Stimulated activated CD8-positive, alpha-beta memory T cell treated with anti-CD3 and anti-CD28 coated beads, Interleukin-12 subunit alpha, Interleukin-12 subunit beta, amount 100 ng/mL, for 4 hours (primary cell): ENCODE results near the gene CYB5A.

Source experiments
- DNase-seq: peaks from one replicate; pipeline ENCODE4 v3.0.0-alpha.2; 2020; ENCODE audit warnings: low read depth

CYB5A gene

DNA sequence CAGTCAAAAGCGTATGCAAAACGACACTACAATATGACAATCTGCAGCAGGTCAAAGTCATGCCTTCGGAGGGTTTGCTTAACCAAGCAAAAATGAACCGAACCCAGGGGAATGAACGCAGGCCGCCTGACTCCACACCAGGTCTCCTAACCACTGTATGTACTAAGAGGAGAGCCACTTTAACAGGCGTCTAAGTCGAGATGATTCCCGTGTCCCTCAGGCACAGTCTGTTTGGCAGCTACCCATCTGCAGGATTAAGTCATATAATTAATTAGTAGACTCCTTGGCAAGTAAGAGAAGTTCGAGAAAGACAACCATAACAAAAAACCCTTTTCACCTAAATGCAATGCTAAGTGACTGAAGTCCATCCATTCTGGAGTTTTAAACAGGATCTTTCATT, 15.2 kb downstream of the CYB5A start:
- no peak for DNase-seq

DNA sequence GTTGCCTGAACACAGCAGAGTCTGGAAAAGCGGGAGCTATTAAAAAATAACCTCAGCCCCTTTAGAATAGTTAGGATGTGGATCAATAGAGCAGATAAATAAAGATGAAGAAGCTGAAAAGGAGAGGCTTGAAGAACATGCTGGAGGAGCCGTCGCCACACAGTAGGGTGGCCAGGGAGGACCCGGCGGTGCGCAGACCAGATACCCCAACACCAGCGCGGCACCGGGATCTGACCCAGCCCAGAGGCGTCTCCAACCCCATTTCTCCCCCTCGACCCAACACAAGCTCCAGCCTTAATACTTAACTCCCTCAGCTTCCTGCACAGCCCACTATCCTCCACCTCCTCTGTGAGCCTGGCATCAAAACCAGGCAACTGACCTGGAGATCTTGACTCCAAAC, 16.0 kb downstream of the CYB5A start:
- DNase-seq = no peak

DNA sequence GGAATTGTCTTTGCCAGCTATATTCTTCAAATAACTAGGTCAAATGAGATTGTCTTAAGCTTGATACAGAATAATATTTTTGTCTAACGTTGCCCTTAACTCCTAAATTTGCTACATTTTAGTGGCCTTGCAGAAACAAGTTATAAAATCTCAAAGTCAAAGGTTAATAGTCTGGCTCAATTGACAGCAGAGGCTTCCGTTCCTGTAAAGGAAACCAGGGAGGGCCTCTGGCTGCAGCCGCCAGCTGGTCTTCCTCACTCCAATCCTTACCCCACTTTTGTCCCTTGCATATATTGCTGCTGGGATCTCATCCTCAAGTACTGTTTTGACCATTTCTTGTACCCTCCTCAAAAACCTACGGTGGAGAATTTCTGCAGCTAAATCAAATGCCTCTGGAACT, 17.1 kb downstream of the CYB5A start:
- DNase-seq = no peak

DNA sequence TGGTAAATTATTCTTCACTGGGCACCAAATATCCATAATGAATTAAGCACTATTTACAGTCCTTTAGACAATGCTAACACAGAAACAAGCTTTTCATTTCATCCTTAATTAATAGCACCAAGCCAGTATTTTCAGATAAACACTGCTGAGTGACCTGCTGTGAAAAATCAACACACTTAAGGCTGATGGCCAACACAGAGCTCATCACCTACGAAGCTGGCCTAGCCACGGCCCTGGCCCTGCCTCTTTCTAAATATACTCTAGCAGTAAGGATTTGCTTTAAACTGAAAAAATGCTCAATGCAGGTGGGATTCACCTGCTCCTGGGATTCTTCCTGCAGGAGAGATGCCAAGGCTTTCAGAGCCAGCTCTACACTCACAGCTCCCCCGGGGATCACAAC, 18.4 kb downstream of the CYB5A start:
- no peak for DNase-seq

DNA sequence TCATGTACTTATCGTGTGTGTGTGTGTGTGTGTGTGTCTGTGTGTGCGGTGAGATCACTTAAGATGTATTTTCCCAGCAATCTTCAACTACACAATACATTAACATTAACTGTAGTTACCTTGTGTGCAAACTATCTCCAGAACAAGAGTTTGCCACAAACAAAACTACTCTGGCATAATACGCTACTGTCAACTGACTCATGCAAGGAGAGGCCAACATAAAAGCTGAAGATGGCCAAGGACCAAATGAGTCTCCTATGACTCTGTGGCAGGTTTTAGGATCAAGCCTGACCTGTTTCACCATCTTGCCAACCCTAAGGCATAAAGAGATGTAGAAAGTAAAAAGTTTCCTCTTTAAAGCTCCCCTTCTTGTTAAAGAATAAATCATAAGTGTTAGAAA, 20.1 kb downstream of the CYB5A start:
- no peak for DNase-seq

DNA sequence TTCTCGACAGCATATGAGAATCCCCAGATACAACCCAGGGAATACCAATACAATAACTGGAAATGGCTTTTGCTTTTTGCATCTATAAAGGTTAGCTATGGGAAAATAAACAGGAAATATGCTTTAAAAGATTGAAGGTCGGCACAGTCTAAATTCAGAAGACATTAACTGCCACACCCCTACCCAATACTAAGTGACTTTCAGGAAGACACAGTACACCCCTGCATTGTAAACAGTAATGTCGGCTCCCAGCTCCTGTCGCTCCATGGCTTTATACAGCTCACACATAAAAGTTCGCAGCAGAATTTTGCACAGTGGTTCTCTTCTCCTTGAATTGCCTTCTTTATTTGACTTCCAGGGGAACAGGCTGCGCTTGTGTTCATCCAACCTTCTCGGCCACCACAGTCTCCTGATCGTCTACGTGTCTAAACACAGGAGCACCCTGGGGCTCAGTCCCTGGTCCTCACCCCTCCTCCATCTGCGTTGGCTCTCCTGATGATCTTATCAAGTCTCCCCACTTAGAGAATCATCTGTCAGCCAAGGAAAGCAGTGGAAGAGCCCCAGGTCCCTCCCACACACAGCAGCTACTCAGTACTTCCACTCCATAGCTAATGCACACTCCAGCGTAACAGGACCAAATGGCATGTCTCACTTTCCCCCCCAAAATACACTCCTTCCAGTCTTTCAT, 22.7 kb downstream of the CYB5A start:
- DNase-seq = no peak

DNA sequence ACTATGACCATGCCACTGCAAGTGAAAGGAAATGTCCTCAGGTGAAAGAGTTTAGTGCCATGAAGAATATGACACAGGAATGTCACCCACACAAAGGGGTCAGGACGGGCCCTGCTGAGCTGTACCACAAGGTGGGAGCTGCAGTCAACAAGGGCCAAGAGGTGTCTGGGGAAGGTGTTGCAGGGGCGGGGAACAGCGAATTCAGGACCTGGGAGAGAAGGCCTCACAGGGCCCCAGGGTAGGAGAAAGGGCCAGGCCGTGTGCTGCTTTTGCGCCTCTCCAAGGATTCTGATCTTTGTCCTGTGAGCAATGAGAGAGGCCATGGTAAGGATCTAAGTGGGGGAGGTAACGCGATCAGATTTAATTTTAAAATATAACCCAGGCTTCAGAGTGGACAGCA, 23.6 kb downstream of the CYB5A start:
- DNase-seq = no peak

DNA sequence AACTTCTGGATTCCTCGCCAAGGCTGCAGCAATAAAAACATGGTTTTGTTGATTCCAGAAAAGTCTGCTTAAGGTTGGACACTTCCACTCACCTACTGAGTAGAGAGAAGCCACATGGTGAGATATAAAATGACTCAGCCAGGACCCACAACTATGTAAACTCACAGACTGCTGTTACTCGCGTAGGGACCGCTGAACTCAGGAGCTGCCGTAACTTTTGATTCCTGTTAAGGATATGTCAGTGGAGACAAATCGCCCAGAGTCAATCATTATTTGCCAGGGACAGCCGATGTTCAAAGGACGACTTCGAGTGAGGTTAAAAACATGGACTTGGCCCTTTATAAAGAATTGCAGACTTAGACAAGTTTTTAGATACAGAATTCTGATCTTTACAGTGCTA, 25.6 kb downstream of the CYB5A start:
- no peak for DNase-seq

DNA sequence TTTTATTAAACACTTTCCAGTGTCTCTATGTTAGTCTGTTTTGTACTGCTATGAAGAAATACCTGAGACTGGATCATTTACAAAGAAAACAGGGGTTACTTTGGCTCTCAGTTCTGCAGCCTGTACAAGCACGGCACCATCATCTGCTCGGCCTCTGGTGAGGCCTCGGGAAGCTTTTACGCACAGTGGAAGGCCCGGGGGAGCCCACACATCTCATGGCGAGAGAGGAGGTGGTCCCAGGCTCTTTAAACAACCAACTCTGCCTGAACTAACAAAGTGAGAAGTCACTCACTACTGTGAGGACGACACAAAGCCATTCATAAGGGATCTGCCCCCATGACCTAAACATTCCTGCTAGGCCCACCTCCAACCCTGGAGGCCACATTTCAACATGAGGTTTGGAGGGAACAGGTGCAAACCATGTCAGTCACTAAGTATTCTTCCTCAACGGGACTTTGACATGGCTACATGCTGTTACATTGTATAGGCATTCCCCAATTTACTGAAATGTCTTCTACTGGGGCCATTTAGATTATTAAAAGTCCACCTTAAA, 26.1 kb downstream of the CYB5A start:
- no peak for DNase-seq

DNA sequence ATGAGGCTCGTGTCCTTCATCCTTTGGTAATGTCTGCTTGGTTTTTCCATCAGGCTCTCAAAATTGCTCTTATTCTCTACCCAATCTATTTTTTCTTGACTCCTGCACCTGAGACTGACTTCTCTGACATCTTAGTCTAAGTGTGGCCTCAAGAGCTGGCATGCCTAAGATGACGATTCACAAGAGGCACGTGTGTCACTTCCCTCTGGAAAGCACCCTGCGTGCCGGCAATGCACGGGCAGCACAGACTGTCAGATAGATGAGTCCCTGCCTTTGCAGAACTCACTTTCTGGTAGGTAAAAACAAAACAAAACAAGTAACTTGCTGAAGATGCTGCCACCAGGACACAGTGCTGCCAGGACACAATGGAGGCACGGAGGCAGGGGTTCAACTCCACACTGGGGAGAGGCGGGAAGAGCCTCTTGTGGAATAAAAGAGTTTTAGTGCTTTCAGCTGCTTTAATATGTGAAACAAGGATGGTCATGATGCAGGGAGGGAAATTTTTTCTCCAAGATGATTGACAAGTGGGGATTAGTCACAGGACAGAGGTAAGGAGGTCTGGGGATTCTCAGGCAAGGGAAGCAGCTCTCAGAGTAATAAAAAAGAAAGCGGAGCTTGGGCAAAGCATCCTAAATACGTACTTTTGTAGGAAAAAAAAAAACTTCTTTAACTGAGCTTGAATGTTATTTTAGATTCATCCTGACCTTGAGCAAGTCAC, 27.3 kb downstream of the CYB5A start:
- DNase-seq = no peak

DNA sequence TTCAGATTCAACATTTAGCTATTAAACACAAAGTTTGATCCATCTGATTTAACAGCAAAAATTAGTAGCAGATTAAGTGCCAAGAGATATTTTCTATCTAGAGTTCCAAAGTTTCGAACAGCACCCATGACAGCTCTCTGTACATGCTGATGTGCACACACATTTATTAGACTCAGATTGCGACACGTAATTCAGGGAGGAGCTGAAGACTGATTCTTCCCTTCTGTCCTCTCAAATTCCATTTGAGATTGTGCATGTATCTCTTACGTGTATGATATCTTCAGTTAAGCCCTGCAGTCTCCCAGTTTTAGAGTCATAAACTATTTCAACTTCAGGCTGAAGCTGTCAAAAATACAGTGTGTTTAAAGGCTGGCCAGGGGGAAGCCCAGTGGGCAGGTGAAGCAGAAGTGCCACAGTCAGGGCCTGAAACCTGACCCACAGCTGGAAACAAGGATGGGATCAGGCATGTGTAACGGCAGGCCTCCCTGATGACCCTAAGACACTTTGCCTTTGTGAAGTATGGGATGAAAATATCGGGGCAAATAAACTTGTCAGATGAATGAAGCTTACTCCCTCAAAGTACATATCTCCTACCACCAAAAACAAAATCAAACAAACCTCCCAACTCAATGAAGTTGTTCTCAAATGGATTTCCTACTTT, 30.6 kb downstream of the CYB5A start:
- DNase-seq = no peak

DNA sequence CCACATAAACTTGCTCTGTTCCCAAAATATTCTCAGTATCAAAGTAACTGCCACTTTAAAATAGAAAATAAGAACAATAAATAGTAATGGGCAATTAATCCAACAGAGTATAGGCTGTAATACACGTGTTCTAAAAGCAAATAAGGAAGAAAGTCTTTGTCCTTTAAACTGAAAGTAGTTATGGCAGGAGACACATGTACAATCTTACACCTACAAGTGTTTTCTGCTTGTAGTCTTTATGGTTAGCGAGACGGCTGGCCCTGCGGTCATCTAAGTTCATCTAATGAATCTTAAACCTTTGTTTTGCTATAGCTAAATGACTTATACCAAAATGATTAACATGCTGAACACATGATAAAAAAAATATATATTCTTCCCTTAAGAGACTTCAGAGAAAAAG, 32.4 kb downstream of the CYB5A start:
- DNase-seq = no peak

DNA sequence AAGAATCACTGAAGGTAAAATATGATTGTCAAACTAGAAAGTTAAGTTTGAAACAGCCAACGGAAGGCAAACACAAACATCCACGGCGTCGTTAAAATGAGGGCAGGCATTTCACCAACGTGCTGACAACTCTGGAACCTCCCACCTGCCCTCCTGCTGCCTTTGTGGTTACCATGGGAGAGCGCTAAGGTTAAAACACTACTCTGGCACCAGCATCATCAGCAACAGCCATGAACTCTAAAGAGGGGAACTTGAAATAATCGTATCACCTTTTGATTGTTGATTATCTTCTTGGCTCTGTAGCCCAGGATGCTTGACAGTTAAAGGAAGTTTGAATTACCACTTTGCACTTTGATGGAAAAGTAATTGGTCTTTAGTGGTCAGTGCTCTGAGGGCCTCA, 34.7 kb downstream of the CYB5A start:
- DNase-seq = no peak

DNA sequence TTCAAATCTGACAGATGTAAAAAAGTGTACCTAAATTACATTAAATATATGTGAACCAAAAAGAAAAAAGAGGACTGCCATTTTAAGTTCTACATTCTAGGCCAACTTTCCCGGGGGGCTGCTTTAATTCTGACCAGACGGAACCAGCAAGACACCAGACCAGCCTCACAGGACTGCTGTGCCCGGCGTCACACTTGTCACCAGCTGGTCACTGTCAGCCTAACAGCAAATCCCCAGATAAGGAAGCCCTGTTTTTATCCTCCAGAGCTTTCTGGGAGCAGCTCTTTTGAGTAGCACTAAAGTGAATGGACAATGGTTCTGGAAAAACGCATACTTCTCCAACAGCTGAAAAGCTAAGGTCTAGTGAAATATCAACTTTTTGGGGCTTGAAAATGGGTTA, 35.6 kb downstream of the CYB5A start:
- DNase-seq = no peak

DNA sequence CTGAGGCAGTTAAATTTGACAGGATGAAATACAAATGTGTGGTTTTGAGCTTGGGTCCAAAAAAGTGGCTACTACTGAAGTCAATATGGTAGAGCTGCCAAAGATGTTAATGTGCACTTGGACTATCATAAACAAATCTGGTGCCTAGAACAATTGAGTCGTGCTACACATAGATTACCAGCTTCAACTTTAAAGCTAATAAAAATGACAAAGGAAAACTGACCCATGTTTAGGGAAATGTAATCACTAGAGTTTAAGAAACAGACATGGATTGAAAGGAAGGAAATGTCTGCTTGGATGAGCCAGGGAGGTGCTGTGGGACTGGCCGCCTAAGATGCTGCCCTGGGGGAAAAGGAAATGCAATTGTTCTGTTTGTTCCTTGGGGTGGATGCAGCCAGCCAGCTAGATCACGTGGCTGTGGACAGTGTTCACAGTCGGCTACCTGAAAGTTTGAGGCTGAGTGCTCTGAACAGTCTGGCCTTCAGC, 36.6 kb downstream of the CYB5A start:
- DNase-seq = no peak

DNA sequence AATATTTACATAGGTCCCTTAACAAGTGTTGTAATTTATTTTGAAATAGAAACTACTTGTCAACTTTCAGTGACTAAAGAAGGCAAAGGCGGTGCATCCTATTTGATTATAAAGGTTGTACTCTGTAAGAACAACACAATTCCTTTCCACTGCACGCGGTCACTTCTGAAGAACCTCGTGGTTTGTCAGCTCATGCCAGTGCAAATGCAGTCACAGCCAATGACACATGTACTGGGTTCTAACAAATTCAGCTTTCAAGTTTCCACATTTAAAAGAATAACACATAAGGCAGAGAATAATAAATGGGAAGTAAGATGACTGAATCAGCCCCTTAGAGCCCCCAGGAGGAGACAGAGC, 39.7 kb downstream of the CYB5A start:
- no peak for DNase-seq

DNA sequence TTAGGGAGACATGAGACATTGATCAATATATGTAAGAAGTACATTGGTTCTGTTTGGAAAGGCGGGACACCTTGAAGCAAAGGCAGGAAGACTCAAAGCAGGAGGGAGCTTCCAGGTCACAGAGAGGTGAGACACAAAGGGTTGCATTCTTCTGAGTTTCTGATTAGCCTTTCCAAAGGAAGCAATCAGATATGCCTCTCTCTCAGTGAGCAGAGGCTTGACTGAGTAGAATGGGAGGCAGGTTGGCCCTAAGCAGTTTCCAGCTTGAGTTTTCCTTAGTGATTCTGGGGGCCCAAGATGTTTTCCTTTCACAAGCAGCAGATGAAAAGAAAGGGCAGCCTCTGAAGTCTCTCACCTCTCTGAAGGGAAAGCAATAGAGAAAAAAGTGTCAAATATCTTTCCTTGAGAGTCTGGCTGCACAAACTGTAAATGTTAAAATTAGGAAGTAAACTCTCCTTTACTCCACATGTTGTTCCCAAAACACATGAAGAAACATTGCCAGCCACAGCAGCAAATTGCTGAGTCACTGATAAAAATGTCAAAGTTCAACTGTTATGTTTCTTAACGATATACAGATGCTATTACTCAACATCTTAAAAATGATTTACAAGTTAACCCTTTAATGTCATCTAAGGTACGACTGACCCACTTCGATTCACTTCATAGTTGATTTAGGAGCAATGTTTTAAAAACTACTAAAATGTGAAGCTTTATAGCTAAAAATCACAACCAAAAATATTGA, 40.3 kb downstream of the CYB5A start:
- no peak for DNase-seq

DNA sequence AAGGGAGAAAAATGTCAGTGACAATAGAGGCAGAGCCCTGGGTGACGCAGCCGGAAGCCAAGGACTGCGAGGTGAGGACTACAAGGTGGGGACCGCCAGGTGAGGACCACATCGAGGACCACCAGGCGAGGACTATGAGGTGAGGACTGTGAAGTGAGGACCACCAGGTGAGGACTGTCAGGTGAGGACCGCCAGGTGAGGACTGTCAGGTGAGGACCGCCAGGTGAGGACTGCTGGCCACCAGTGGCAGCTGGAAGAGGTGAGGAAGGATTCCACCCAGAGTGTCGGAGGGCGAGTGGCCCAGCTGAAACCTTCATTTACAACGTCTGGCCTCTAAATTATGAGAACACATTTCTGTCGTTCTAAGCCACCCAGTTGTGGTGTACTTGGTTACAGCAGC, 41.6 kb downstream of the CYB5A start:
- DNase-seq = no peak

DNA sequence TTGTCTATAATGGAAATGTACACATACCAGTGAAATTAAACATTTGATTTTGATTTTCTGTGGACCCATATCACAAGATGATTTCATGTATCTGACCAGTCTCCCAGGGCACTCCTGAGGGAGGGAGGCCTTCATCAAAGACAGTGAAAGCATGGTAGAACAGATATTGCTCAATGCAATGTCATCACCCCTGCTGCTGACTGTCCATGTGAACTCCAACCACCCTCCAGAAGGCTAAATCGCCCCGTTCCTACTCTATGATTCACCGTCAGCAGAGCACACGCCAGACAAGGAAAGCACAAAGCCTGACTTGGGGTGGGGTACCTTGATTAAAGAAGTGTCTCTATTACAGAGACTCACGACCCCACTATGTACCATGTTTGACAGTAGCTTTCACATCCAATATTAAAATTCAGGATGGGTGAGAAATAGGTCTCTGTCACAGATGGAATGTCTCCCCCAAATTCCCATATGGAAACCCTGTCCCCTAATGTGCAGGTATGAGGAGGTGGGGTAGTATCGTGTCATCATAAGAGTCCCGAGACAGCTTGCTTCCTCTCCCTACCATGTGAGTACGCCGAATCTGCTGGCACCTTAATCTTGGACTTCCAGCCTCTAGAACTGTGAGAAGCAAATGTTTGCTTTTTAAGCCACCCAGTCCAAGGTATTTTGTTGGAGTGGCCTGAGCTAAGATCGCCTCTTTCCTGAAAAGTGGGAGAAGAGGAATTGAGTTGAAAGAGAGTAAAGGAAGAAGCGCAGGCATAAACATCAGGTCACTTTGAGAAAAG, 42.4 kb downstream of the CYB5A start:
- DNase-seq = no peak

DNA sequence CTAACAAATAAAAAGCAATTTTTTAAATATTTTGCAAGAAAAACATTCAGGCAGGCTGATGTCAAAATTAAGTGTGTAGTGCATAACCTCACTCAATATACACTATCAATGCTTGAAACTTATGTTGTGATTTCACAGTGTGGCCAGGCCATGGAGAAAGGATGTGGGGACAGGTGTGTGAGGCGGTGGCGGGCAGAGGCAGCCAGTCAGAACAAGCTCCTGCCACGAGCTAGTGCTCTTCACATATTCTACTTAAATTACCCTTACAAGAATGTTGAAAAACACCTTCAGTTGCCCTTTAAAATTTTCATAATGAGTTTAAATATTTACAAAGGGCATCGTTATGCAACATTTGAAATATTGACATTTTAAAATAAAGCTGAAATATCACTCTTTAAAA, 43.2 kb downstream of the CYB5A start:
- DNase-seq = no peak

DNA sequence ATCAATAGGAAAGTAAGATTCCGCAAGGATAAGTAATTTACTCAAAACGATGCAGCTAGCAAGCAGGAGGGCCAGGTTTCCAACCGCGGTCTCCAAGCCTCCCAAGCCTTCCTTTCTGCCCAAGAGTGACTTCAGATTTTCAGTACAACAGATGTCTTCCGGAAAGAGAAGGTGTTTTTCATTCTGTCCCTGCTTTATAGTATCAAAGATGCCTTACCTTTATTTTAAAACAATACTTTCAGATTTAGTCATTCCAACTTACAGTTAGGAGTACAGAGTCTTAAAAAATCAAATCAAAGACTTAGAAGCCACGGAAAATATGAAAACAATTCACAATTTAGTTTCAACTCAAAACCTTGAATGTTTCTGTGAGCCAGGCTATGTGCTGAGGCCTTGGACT, 43.6 kb downstream of the CYB5A start:
- DNase-seq = no peak

DNA sequence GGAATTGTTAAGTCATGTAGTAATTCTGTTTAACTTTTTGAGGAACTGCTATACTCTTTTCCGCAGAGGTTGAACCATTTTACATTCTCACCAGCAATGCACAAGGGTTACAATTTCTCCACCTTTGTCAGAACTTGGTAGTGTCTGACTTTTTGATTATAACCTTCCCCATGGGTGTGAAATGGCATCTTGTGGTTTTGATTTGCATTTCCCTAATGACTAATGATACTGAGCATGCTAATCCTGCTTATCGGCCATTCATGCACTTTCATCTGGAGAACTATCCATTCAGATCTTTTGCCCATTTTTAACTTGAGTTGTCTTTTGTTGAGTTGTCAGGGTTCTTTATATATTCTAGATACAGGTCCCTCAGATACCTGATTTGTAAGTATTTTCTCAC, 47.2 kb downstream of the CYB5A start:
- DNase-seq = no peak
